ENCODE measurements around the gene SUSD6.

DNA sequence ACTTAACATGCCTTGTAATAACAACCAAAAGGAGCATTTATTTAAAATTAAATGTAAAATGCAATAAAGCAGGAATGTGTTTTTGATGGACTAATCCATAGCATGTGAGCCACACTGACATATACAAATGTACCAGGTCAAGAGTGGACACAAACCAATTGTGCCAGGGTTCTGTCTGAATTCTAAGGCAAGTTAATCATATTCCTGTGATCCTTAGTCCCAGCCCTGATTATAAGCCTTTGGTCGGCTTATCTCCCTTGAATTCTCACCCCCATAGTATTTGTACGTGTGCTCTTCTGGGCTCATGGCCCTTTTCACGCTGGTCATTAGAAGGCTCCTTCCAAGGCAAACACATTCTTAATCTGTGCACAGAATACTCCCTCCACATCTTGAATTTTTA is 144.9 kb downstream of the SUSD6 start:
- TF ChIP-seq POLR2A (IDR thresholded peaks at IDR 0.05; ENCODE audit: low read depth, low read length), result no peak
- TF ChIP-seq POLR2AphosphoS5 (IDR thresholded peaks at IDR 0.05; ENCODE audit: low read depth, low read length), result no peak
- TF ChIP-seq TAF1 (IDR thresholded peaks at IDR 0.05; ENCODE audit: low read depth, low read length), result no peak
- no peak for TF ChIP-seq POU2F2 (IDR thresholded peaks at IDR 0.05; ENCODE audit: low read depth, low read length)

Measured in GM12891 (cell line).